Measurements from ENCODE around the gene RP9. TPM values are rescaled to one million over a fixed set of nuclear protein-coding genes. Genes with fewer than 3 reads are reported as not detected.

The RP9 gene
- total and polyA plus RNA-seq, 7 donors = 6.6 to 24.6 (median 10.8) TPM

DNA sequence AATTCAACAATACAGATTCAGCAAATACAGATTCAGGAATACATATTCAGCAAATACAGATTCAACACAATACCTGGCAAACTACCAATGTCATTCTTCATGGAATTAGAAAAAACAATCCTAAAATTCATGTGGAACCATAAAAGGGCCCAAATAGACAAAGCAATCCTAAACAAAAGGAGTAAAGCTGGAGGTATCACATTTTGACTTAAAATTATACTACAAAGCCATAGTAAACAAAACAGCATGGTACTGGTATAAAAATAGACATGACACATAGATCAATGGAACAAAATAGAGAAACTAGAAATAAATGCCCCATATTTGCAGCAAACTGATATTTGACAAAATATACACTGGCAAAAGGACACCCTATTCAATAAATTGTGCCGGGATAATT lies 43.2 kb downstream of the RP9 start:
- peaks cover 0 to 16% (median 7%) of the 10 kb centered on the region in 4 donors for H3K4me1 ChIP-seq
- no peaks in the 10 kb centered on the region for H3K27me3 ChIP-seq
- H3K27ac ChIP-seq = no peak overlapping the region
- no peaks in the 10 kb centered on the region for H3K36me3 ChIP-seq
- 97 to 99% methylated on average over 1 of the region's 1 CpG for WGBS, 2 donors
- no peak overlapping the region for H3K4me3 ChIP-seq
- no peak for DNase-seq
- intact Hi-C loops (cut with DNase I) = loop anchor here (10.0 kb wide), 1 partner anchor 571 kb away; the partner anchor contains the start of genes AVL9 and LSM5
- H3K9me3 ChIP-seq = peaks cover 0 to 2% (median 0%) of the 10 kb centered on the region in 4 donors
- TF ChIP-seq, protein P1, sequence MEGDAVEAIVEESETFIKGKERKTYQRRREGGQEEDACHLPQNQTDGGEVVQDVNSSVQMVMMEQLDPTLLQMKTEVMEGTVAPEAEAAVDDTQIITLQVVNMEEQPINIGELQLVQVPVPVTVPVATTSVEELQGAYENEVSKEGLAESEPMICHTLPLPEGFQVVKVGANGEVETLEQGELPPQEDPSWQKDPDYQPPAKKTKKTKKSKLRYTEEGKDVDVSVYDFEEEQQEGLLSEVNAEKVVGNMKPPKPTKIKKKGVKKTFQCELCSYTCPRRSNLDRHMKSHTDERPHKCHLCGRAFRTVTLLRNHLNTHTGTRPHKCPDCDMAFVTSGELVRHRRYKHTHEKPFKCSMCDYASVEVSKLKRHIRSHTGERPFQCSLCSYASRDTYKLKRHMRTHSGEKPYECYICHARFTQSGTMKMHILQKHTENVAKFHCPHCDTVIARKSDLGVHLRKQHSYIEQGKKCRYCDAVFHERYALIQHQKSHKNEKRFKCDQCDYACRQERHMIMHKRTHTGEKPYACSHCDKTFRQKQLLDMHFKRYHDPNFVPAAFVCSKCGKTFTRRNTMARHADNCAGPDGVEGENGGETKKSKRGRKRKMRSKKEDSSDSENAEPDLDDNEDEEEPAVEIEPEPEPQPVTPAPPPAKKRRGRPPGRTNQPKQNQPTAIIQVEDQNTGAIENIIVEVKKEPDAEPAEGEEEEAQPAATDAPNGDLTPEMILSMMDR (IDR thresholded peaks at IDR 0.05) = no peak
- TF ChIP-seq EP300 (IDR thresholded peaks at IDR 0.05) = no peak
- TF ChIP-seq POLR2A (IDR thresholded peaks at IDR 0.05) = no peak
- TF ChIP-seq POLR2AphosphoS5 (IDR thresholded peaks at IDR 0.05) = no peak

DNA sequence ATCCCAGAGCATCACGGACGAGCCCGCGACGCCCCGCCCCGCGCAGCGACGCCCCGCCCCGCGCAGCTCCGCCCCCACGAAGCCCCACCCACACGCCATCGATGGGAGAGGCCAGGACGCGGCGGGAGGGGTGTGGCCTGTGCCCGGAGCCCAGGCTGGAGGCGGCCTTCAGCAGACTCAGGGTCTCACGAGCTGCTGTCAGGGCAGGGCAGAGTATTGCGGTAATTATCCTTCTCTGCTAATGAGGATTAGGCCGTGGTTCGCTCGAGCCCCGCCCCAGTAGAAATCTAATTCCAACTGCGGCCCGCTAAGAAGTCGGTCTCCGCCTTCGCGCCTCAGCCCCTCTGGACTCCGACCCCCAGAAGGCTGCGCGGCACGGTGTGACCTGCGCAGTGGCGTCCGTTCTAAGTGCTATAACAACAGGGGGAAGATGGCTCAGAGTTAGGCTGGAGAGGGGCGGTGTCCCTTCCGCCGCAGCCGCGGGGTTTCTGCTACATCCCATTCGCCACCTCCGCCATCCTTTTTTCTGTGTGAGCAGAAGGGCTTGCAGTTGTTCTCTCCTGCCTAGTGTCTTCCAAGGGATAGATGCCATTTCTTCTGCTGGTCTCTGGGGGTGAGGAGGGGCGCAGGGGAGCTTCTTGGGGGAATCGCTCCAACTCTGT lies 46.3 kb downstream of the RP9 start:
- H3K9me3 ChIP-seq = no peaks in the 10 kb centered on the region
- H3K4me1 ChIP-seq = peaks cover 0 to 30% (median 17%) of the 10 kb centered on the region in 4 donors
- H3K27me3 ChIP-seq = no peaks in the 10 kb centered on the region
- intact Hi-C loops (cut with DNase I) = loop anchor here (2.0 to 10.0 kb wide), 5 partner anchors 46 to 568 kb away; partner anchors contain the start of genes AVL9, FKBP9, KBTBD2 and LSM5
- peak overlapping the region; percentile 89 to 97 (median 92) for H3K27ac ChIP-seq
- H3K4me3 ChIP-seq = peak overlapping the region; percentile 64 to 74 (median 68)
- WGBS, 2 donors = 0 to 1% methylated on average over 50 of the region's 50 CpGs
- TF ChIP-seq, protein P1 (IDR thresholded peaks at IDR 0.05) = no peak
- TF ChIP-seq EP300 (IDR thresholded peaks at IDR 0.05) = no peak
- TF ChIP-seq POLR2A (IDR thresholded peaks at IDR 0.05) = peak; percentile 53 to 54
- peak; percentile 35 to 95 (median 59) for TF ChIP-seq POLR2AphosphoS5 (IDR thresholded peaks at IDR 0.05)
- H3K36me3 ChIP-seq = no peaks in the 10 kb centered on the region
- peak; percentile 96 for DNase-seq

GRCh38 chr7:33062023-33062781 lies 47.0 kb downstream of the RP9 start, which contains the start of gene NT5C3A:
Gene NT5C3A (minus strand): TSS chr7:33062776. CDS start chr7:33062705, 71 bp downstream.
- Histone ChIP-seq H3K9me3 (no peaks in the 10 kb centered on the region), H3K27ac (peak within 1 kb of the TSS; percentile 89 to 97 (median 92)), H3K36me3 (no peaks in the 10 kb centered on the region), H3K4me3 (peak within 1 kb of the TSS; percentile 64 to 74 (median 68)), H3K27me3 (no peaks in the 10 kb centered on the region), H3K4me1 (peaks cover 0 to 30% (median 17%) of the 10 kb centered on the region in 4 donors)
- intact Hi-C loops (cut with DNase I) = loop anchor here (2.0 to 10.0 kb wide), 5 partner anchors 47 to 567 kb away; partner anchors contain the start of genes AVL9, FKBP9, KBTBD2 and LSM5
- no peak for TF ChIP-seq EP300 (IDR thresholded peaks at IDR 0.05)
- TF ChIP-seq POLR2AphosphoS5 (IDR thresholded peaks at IDR 0.05) = peak; percentile 85 to 92 (median 90)
- TF ChIP-seq, protein P1 (IDR thresholded peaks at IDR 0.05) = no peak
- TF ChIP-seq POLR2A (IDR thresholded peaks at IDR 0.05) = peak; percentile 47 to 56
- peak; percentile 72 for DNase-seq
- 0% methylated on average over 66 of the region's 66 CpGs for WGBS, 2 donors

GRCh38 chr7:33061282-33061937 lies 47.8 kb downstream of the RP9 start:
- WGBS, 2 donors = 6 to 16% methylated on average over 8 of the region's 8 CpGs
- Histone ChIP-seq H3K9me3 (no peaks in the 10 kb centered on the region), H3K27ac (peak overlapping the region; percentile 89 to 97 (median 92)), H3K27me3 (no peaks in the 10 kb centered on the region), H3K4me1 (peaks cover 0 to 30% (median 17%) of the 10 kb centered on the region in 4 donors), H3K36me3 (no peaks in the 10 kb centered on the region), H3K4me3 (peak overlapping the region; percentile 64 to 74 (median 68))
- no peak for DNase-seq
- intact Hi-C loops (cut with DNase I) = loop anchor here (5.0 to 10.0 kb wide), 4 partner anchors 104 to 567 kb away; partner anchors contain the start of genes AVL9, FKBP9, KBTBD2 and LSM5
- no peak for TF ChIP-seq POLR2A (IDR thresholded peaks at IDR 0.05)
- TF ChIP-seq EP300 (IDR thresholded peaks at IDR 0.05) = no peak
- TF ChIP-seq, protein P1 (IDR thresholded peaks at IDR 0.05) = no peak
- TF ChIP-seq POLR2AphosphoS5 (IDR thresholded peaks at IDR 0.05) = no peak
